Measurements from ENCODE around the gene COL1A1.

GRCh38 chr17:50218071-50218759, 16.8 kb upstream of the COL1A1 start:
- no peak for TF ChIP-seq CTCF (IDR thresholded peaks at IDR 0.05)
- no peak for TF ChIP-seq POLR2A (IDR thresholded peaks at IDR 0.05)

Data from testis (tissue), 2 donors.